Cerebellar nuclear complex (tissue), 1 donor: ENCODE measurements around the gene USP10.

ENCODE experiments used
- DNase-seq, 2 experiments: peaks; one replicate each; lab custom pipeline; 2025; lab: John Stamatoyannopoulos, UW

The USP10 gene

DNA sequence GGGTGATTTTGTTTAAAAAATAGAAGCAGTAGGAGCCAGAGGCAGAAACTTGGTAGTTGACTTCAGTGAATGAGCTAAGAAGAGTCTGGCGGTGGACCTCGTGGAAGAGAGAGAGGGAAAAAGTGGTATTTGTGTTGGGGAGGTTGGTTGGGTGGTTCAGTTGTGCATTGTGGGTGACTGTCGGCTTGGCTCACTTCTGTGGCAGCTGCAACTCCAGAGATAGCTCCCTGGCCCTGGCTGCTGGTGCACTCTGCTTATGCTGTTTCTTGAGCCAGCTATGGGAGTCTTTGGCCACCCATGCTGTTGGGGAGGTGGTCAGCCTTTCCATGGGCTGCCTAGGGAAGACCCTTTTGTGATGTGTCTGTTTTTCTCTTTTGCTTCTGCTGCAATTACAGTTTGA lies 69.6 kb downstream of the USP10 start:
- no peak for DNase-seq

DNA sequence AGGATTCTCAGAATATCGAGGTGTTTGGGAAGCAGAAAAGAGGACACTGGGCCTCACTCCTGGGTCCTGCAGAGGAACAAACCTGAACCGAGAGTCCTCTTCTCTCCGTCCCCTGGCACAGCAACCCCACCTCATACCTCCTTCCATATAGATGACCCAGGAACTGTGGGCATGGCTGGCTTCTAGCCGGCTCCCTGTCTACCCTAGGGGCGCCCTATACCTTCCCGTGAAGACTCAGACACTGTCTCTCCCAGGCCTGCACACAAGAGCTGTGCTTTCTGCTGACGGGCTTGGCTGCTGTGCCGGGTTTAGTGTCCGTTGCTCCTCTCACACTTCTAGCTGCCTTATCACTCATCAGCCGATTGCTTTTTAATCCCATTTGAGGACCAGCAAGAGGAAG lies 73.5 kb downstream of the USP10 start:
- DNase-seq: no peak

DNA sequence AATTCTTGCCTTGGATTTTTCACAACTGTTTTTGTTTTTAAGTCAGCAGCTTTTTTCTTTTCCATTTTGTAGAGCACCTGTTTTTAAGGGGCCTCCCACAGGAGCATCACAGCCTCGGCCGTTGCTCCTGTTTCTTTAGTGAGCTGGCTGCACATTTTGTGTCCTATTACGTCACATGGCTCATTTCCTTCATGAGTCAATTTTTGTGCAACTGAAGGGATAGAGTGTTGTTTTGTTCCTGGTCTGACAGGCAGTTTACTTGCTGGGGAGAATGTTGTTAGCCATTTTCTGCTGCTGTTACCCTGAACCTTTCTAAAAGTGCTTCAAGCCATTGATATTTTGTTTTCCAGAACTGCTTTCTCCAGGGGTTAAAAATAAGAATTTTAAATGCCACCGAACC lies 75.0 kb downstream of the USP10 start:
- DNase-seq: no peak

DNA sequence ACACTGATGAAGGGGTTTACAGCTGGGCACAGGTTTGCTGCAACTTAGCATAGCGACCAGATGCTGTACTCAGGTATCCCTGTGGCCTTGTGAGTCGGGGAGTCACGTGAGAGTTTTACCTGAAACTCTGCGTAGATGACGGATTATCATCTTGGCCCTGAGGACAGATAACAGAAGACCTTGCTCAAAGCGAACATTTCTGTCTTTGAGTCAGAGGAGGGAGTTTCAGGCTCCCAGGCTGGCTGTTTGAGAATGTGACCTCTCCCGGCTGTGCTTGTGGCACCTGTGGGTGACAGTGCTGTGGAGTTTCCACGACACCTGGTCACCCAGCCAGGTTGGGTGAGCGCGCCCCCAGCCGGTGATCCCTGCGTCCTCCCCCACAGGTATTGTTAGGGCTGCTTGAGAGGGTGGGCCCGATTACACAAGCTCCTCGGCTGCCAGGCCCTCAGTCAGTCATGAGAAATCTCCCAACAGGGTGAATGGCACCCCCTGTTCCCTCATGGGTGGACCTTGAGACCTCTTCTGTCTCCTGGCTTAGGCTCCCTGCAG lies 75.5 kb downstream of the USP10 start:
- DNase-seq: no peak

DNA sequence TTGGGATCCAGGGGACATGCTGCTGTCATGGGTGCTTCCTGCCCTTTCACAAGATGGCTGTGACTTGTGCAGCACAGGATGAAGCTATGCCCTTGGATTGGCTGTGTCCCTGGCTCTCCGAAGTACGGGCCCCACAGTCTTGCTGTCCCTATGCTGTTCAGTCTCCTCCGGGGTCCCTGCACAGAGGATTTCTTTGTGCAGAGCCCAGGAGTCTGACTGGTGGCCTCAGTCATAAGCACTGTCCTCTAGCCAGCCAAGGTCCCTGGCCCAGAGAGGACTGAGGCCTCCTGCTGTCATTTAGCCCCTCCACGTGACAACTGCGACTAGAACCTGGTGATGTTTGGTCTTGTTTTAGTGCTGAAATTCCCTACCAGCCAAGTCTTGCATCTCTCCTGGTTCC lies 77.6 kb downstream of the USP10 start:
- DNase-seq: no peak

DNA sequence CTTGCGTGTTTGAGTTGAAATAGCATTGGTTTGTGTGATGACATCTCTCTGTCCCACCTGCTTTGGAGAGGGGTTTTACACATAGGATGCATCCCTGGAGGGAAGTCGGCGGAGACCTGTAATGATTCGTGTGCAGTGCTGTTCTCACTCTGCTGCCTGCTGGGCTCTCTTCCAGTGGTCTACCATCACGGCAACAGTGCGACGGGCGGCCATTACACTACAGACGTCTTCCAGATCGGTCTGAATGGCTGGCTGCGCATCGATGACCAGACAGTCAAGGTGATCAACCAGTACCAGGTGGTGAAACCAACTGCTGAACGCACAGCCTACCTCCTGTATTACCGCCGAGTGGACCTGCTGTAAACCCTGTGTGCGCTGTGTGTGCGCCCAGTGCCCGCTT lies 78.9 kb downstream of the USP10 start:
- no peak for DNase-seq

DNA sequence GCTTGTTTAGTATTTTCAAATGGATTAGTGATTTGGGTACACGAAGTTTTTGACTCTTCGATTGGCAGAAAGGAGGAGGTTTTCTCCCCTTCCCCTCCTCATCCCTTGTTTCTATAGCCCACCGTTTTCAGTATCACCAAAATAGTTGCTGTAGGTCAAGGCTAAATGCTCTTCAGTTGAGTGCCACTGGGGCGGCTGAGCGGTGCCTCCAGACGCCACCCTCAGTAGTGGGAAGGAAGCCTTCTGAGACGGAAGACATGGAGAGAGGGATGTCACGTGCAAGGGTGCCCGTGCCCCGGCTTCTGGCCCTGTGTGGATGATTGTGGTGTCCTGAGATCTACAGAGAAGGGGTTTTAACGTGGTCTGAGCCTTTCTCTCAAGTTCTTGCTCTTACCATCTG lies 80.3 kb downstream of the USP10 start:
- DNase-seq: no peak

DNA sequence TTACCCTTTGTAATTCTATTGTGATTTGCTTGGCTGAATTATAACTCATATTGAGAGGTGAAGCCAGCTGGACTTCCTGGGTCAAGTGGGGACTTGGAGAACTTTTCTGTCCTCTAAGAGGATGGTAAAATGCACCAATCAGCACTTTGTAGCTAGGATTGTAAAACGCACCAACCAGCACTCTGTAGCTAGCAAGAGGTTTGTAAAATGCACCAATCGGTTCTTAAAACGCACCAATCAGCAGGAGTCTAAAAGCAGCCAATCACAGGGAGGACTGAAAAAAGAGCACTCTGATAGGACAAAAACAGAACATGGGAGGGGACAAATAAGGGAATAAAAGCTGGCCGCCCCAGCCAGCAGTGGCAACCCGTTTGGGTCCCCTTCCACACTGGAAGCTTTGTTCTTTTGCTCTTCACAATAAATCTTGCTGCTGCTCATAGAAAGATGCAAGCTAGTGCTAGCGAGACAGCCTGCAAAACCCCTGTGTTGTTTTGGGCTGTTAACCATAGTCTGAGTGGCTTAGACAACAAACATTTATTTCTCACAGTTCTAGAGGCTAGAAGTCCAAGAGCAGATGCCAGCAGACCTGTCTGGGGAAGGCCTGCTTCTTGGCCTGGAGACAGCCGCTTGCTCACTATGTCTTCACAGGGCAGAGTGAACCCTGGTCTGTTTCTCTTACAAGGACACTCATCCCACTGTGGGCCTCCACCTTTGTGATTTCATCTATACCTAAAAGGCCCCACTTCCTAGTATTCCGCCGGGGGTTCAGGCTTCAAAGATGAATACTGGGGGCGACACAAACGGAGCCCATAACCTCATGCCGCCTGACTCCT lies 81.0 kb downstream of the USP10 start:
- no peak for DNase-seq

DNA sequence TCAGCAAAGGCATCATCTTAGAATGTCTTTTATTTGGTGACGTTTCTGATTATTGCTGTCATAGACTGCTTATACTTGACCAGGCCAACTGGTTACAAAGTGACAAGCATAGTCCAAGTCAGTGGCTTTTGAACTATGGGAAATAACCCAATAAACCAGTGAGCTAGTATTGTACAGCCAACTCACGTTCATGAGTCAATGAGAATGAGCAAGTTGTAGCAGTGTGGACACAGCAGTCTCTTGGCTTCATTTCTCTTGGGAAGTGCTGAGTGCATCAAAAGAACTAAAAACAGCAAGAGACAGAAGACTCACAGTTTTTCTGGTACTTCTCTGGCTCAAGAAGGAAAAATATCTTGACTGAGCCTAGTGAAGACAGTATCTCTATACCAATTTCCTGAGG lies 83.0 kb downstream of the USP10 start:
- DNase-seq: no peak

DNA sequence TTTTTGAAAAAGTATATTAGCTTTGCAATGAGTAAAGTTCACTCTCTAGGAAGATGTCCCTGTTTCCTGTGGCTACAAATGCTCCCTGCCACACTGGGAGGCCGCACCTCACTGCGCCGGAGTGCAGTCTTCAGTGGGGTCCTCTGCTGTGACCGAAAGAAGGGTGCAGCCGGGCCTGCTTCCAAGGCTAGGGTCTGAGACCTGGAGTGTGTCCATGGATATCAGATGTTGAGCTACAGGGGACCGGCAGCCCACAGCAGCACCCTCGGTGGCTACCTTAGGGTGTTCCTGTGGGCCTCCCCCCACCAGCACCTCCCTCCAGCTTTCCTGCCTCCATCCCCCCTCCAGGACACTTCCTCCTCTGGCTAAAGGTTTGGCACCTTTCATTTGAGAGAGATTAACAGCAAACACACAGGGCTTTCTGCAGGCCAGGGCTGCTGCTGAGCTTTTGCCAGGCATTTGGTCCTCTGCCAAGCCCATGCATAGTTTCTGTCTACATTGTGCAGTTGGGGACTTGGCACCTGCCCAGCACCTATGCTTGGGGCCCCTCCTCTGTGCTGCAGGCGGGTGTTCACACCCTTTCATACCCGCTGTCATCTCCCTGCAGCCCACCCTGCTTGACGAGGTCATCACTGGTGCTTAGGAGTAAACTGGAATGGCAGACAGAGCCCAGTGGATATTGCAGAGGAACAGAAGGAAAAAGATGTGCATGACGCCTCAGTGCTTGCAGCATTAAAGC lies 86.2 kb downstream of the USP10 start:
- no peak for DNase-seq

DNA sequence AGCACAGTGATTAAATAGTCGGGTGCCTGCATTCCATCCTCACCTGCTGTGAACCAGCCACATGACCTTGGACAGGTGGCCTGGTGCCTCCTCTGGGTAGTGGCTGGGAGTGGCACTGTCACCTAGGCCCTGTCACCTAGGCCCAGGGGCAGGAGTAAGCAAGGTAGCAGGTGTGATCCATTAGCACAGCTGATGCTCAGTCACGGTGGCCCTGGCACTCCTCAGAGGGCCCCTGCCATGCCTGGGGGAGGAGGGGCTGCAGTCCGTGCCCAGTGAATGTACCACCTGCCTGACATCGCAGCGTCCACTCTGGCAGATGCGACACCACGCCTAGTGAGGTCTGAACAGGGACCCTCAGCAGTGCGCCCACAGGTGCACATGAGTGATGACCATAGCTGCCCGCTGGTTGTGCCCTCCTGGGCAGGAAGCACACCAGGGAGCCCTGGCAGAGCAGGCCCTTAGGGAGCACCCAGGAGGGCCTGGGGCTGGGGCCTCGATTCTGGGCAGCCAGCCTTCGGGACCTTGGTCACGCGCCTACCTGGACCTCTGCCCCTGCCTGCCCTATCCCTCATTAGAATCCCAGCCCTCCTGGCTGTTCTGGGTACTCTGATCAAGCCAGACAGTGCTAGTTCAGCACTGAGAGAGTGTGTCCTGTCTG lies 86.9 kb downstream of the USP10 start:
- no peak for DNase-seq

DNA sequence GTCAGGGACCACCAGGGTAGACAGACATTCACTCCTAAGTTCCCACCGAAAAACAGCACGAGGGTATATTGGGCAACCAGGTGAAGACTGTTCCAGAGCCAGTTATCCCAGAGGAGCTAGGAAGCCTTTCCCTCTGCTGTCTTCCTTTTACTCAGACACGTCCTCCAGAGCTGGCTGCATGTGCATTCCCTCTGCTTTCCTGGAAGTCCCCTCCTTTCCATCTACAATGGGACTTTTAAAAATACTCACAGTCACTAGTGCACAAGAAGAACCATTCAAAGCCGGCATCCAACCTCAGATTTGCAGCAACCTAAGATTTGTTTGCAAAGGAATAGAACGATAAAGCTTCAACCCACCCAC lies 87.4 kb downstream of the USP10 start:
- no peak for DNase-seq

DNA sequence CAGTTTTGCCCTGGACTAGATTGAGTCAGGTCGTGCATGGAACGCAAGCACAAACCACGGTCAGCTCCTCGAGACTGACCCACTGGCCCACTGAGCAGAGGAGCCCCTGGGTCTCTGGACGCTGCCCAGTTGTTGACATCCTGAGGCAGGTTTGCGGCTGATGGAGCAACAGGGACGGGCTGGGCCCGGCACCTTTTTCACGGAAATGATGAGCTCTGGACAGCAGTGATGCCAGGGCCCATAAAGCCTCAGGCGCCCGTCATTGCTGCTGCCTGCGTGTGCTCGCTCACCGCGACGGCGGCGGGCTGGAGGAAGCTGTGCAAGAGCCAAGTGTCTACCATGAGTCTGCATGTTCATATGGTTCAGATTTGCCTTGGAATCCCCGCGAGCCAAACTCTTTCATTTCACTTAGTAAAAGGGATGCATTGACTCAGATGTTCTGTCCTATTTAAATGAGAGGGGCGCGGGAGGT lies 89.2 kb downstream of the USP10 start:
- no peak for DNase-seq

DNA sequence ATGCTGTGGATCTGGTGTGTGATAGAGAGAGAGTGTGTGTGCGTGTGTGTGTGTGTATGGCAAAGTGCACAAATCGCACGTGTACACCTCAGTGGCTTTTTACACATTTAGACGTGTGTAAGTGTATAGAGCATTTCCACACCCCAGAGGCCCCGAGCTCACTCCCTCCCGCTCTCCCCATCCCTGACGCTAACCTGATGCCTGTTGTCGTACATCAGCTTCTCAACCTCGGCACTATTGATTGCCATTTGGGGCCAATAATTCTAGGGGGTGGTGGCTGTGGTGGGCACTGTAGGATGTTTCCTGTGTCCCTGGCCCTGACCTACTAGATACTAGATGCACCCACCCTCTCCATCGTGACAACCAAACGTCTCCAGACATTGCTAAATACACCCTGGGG lies 89.6 kb downstream of the USP10 start:
- DNase-seq: no peak

DNA sequence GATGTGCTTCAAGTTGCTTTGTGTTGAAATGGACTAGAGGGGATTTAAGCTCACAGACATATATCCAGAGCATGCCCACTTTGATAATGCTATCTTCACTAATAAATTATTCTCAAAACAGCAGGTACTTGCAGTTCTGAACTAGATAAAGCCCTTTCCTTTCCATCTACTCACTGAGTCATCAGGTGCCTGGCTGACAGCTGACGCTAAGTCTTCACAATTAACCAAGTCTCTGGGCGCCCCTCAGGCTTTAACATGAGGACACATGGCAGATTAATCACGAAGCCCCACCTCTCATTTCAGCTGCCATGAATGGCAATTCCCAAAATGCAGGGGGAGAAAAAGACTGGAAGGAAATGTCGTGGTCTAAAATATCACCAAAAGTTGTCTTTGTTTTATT lies 90.5 kb downstream of the USP10 start:
- DNase-seq: no peak

DNA sequence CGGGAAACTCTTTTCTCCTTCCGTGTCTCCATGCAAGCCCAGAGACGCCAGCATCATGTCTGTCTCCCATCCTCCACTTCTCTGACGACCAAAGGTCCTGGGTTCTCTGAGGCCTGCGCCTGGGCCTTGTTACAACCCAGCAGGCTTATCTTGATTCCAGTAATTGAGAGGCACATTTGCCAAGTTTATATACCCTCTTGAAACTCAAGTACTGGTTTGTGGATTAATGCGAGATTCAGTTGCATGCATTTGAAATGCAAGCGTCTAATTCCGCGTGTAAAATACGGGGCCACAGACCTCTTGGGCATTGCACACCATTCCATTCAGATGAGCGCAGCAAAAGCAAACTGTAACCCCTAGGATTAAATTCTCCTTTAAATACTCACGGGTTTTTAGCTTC lies 91.3 kb downstream of the USP10 start:
- DNase-seq: no peak

DNA sequence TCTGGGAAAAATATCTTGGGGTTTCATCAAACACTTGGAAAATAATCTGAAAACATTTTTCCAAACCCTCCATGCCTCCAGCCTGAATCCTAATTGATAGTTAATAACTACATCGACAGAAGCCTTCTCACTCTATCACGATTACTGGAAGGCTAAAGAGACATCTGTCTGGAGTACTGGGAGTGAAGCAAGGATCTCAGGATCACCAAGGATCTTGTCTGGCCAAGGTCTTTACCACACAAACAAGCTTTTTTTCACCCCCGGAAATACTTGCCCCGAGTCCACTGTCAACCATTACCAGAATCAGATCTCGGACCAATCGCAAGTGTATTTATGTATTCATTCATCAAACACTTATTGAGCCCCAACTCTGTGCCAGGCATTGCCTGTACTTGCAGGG lies 91.7 kb downstream of the USP10 start:
- no peak for DNase-seq

DNA sequence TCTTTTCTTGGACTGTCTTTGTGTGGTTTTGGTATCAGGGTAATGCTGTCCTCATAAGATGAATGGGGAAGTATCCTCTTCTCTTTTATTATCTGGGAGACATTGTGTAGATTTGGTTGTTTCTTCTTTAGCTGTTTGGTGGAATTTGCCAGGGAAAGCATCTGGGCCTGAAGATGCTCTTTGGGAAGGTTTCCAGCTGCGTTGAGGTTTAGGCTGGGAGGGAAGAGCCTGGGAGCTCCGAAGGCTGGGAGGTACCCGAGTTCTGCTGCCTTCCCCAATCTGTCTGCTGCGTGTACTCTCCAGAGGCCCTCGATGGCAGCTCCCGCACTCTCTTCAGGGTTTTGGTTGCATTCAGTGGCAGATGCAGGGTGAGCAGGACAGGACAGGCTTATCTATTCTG lies 94.4 kb downstream of the USP10 start:
- no peak for DNase-seq

DNA sequence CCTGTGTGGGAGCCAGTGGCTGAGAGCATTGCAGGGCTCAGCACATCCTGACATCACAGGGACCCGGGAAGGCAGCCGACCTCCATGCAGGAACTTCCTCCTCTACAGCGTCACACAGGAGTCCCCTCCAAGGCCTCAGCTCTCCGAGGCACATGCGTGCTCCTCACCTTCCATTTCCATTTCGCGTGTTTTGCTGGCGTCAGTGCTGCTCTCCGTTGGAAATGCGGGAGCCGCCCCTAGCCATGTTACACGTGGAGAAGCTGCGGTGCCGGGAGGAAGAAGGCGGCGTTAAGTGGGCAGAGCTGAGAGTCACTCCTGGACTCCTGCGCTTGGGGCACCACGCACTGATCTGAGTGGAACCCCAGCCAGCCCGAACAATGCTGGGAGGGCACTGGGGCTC lies 94.8 kb downstream of the USP10 start:
- no peak for DNase-seq

DNA sequence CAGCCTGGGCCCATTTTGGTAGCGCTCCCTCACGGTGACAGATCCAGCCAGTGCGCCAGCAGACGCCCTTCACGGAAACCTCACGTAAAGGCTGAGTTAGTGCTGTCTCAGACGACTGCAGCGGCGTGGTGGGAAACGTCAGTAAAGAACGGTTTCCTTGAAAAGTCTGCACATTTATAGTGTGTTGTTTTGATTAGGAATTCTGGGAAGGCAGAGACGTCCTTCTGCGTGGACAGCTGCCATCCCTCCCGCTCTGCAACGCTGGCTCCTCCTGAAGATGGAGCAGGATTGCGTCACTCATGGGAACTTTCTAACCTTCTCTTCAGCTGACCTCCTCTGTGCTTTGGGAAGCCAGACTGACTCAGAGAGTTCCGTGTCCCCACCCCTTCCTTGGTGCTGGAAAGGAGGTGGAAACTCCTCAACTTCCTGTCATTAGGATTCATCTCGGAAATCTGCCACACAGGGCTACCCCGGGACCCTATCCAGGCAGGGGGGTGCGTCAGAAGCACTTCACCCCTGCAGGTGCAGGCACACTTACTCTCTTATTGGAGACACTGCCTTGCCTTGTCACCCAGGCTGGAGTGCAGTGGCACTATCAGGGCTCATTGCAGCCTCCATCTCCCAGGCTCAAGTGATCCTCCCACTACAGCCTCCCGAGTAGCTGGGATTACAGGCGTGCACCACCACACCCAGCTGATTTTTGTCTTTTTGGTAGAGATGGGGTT lies 95.7 kb downstream of the USP10 start:
- DNase-seq: no peak

DNA sequence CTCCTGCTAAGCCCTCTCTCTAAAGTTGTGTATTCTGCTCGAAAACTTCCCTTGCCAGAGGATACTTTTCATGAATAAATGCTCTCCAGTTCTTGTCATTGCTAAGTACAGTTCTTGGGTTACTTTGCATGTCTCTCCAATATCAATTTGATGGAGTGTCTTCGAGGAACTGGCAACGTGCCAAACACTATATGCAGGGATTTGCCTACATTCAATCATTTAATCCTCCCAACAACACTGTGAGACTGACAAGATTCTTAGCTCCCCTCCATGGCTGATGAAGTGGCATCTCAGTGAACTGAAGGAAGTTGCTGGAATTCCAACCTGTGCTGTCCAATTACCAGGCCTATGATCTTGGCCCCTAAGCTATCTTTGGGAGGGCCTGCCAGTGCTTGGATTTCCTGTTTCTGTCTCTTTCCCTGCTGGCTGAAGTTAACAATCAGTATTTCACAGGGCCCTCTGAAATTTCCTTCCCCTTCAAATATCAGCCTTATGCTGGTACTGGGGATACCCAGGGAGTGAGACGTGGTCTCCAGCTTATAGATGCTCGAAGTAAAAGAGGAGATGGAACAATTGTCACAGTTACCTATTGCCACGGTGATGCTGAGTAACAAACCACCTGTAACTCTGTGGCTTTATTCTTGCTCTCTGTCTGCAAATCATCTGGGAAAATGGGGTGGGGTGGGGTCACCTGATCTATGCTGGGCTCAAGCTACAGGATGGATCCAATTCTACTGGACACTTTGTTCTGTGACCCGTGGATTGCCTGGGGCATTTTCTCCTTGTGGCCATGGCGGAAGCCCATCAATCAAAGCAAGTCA lies 100.6 kb downstream of the USP10 start:
- DNase-seq: no peak
